ENCODE results near the gene RPL35.
"Not testable (repeated sequence)": the region's sequence is repeated elsewhere in the genome, so short reads cannot be mapped to it uniquely, and the experiment has no call there.

Gene RPL35

DNA sequence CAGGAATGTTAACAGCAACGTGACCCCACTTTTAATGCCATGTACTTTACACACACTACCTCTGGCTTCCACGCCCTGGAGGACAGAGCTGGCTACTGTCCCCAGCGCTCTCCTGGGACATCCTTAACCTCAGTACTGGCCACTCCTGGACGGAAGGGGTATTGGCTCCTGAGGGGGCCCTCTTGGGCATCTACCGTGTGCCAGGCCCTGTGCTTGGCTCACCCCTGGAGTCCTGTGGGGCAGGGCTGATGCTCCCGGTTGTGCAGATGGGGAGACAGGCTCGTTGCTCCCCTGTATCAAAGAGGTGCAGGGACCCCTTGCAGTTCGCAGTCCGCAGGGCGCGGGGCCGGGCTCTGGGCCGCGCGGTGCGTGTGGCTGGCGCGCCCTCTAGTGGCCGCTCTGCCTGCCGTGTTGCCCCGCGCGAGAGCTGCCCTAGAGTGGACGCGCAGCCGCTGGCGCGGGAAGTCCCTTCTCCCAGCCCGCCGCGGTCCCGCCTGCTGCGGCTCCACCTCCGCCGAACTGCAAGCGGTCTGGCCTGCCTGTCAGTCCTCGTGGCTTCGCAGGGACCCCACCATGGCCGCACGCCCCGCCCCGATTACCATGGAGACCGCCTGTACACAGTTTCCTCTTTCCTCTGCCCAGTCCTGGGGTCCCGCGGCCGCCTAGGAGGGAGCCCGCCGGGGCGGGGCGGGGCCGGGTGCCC is 8.8 kb downstream of the RPL35 start, which contains the start of gene WDR38:
Gene WDR38, plus strand, starts transcription at position 632 of the 703 bp plus-strand sequence. CDS start 72 bp downstream, outside the sequence.
- DNase-seq (ENCODE audit: low read depth in 2 of 2): peak in 1 of 2 donors; percentile 60

DNA sequence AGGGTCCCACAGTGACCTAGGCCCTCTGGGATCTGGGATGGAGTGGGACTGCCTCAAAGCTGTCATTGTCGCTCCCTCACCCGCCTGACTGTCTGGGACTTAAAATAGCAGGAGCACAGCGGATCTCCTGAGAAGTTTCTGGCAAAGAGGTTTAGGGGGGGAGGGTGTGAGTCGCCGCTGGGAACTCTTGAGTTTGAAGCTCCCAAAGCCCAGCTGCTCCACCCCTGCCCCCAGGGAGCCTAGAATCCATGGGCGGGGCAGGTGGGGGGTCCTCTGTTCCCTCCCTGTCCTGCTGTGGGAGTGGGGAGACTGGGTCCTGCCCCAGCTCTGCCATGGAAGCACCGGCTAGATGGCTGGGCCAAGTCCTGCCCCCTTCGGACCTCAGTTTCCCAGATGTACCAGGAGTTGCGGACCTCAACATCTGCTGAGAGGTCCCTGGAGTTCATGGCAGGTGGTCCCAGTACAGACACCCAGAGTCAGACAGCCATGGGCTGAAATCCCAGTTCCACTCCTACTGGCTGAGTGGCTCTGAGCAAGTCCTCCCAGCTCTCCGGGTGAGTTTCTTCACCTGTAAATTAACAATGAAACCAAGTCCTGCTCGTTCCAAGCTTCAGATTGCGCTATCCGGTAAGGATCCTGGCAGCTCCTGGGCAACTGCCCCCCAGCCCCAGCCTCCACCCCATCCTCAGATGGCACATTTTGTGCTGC is 9.5 kb downstream of the RPL35 start:
- no peak for DNase-seq (ENCODE audit: low read depth in 2 of 2)

- no peak for DNase-seq (ENCODE audit: low read depth in 2 of 2)
These were observed 12.0 kb downstream of the RPL35 start for GRCh38 chr9:124849801-124850200.

DNA sequence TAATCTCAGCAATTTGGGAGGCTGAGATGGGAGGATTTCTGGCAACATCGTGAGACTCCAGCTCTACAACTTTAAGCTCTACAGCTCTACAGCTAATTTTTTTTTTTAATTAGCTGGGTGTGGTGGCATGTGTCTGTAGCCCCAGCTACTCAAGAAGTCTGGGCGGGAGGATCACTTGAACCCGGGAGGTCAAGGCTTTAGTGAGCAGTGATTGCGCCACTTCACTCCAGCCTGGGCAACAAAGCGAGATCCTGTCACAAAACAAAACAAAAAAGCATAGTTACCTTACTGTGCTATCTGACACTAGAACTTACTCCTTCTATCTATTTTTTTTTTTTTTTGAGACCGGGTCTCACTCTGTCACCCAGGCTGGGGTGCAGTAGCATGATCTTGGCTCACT is 14.8 kb downstream of the RPL35 start:
- no peak for DNase-seq (ENCODE audit: low read depth in 2 of 2)

- DNase-seq (ENCODE audit: low read depth in 2 of 2): not testable (repeated sequence)
These were observed 15.3 kb downstream of the RPL35 start for GRCh38 chr9:124846467-124846866.

- DNase-seq (ENCODE audit: low read depth in 2 of 2): no peak
These were observed 17.5 kb downstream of the RPL35 start for GRCh38 chr9:124844291-124844690.

- DNase-seq (ENCODE audit: low read depth in 2 of 2): no peak
These were observed 18.2 kb downstream of the RPL35 start for GRCh38 chr9:124843456-124844034.

DNA sequence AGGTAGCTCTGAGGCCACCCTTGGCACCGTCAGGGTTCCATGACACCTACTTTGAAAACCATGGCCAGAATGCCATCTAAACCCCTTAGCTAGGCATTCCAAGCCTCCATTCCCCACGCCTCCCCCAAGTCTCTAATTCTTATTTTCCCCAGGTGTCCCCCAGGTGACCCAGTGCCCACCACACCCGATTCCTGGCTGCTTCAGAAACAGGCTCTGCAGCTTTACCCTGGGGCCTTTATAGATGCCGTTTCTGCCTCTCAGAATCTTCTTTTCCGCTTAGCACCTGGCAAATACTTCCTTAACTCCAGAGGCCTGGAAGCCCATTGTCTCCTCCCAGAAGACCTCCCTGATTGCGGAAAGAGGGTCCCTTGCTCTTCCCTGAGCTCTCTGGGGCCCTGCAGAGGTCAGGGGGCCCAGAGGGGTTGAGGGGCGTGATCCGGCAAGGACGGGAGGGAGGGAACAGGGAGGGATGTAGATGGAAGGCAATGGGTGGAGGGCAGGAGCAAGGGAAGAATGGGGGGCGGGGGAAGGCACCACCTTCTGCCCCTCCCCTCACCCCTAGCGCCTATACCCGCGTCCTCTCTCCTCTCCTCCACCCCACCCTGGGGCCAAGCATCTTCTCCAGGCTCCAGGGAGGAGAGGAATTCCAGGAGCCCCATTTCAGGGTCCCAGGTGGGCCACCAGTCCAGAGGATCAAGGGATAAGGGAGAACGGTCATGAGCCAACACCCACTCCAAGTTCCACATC is 20.5 kb downstream of the RPL35 start:
- DNase-seq (ENCODE audit: low read depth in 2 of 2): no peak

DNA sequence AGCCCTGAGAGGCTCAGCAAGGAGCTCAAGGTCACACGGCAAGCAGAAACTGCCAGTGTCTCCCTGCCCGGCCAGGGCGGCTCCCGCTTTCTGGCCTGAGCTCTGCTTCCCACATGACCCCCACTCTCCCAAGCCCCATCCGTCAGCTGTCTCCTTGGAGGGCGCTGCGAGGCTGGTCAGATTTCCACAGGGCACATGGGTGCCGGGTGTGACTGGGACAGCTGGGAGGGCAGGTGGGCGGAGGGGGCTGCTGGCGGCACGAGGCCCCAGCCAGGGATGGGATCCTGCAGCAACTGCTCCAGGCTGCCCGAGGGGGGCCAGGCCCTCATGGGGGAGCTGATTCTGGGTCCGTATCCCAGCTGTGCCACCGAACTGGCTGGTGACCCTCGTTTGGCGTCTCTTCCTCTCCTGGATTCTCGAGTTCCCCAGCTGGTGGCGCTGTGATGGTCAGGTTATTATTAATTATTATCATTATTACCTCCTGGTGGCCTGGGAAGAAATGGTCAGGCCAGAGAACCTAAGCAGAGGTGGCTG is 21.4 kb downstream of the RPL35 start:
- DNase-seq (ENCODE audit: low read depth in 2 of 2): no peak

DNA sequence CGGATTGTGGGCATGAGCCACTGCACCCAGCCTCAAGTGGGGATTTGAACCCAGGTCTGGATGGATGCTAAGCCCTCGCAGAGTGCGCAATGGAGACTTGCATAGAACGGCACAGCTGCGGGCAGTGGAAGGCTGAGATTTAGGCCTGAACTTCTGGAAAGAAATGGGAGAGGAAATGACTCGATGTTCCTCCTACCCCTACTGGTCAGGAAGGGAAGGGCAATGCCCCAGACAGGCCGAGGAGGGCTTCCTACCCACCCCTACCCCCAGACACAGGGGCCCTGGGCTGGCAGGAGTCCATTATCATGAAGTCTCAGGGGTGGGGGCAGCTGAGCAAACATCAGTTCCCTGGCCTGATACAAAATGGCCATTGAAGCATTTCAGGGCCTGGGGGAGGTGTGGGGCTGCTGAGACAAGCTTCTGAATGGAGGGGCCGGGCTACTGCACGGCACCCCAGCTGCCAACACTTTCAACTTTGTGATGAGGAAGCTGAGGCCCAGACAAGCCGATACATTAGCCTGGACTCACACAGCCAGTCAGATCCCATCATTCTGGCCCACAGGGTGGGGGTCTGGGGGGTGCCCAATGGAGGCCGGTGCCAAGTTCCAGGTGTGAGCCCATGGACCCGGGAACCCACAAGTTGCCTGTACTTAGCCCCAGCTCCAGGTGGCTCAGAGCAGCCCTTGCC is 22.0 kb downstream of the RPL35 start:
- DNase-seq (ENCODE audit: low read depth in 2 of 2): no peak

DNA sequence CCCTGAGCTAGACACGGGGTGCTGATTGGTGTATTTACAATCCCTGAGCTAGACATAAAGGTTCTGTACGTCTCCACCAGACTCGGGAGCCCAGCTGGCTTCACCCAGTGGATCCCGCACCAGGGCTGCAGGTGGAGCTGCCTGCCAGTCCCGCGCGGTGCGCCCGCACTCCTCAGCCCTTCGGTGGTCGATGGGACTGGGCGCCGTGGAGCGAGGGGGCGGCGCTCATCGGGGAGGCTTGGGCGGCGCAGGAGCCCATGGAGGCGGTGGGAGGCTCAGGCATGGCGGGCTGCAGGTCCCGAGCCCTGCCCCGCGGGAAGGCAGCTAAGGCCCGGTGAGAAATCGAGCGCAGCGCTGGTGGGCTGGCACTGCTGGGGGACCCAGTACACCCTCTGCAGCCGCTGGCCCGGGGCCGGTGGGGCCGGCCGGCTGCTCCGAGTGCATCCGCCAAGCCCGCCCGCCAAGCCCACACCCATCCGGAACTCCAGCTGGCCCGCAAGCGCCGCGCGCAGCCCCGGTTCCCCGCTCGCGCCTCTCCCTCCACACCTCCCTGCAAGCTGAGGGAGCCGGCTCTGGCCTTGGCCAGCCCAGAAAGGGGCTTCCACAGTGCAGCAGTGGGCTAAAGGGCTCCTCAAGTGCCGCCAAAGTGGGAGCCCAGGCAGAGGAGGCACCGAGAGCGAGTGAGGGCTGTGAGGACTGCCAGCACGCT is 23.0 kb downstream of the RPL35 start:
- DNase-seq (ENCODE audit: low read depth in 2 of 2): not testable (repeated sequence)

- DNase-seq (ENCODE audit: low read depth in 2 of 2): not testable (repeated sequence)
These were observed 23.6 kb downstream of the RPL35 start for GRCh38 chr9:124838132-124838531.

- no peak for DNase-seq (ENCODE audit: low read depth in 2 of 2)
These were observed 26.7 kb downstream of the RPL35 start for GRCh38 chr9:124835026-124835557.

GRCh38 chr9:124834591-124834990 is 27.2 kb downstream of the RPL35 start:
- DNase-seq (ENCODE audit: low read depth in 2 of 2): no peak

- DNase-seq (ENCODE audit: low read depth in 2 of 2): no peak
These were observed 30.0 kb downstream of the RPL35 start for GRCh38 chr9:124831642-124832364.

DNA sequence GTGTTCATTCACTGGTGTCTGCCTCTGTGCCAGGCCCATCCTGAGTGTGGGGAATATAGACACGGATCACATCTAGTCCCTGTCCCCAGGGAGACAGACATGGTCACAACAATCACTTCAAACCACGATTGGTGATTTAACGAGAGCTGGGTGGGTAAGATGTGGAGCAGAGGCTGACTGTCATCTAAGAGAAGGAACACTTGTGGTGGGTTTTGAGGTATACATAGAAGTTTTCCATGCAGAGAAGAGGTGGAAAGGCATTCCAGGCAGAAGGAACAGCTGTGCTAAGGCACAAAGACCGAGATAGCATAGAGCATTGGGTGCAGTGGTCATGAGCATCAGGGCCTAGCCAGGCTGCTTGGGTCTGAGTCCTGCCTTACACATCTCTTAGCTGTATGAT is 31.2 kb downstream of the RPL35 start:
- no peak for DNase-seq (ENCODE audit: low read depth in 2 of 2)

DNA sequence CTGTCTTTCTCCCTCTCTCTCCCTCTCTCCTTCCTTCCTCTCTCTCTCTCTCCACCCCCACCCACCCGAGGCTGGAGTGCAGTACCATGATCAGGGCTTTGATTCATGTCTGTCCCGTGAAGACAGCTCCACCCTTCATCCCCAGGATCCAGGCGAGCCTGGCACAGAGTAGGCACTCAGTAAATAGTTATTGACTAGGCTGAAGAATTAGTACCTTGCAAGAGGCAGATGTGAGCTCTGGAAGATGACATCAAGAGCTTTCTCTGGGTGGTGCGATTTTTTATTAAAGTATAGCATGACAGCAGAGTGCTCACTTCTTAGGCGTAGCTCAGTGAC is 32.5 kb downstream of the RPL35 start:
- no peak for DNase-seq (ENCODE audit: low read depth in 2 of 2)

GRCh38 chr9:124828489-124829333 is 33.0 kb downstream of the RPL35 start:
- DNase-seq (ENCODE audit: low read depth in 2 of 2): no peak

Measured in stimulated activated CD4-positive, alpha-beta T cell treated with anti-CD3 and anti-CD28 coated beads, Interleukin-15, amount 100 ng/mL, for 48 hours (primary cell).